Measurements from ENCODE around the gene PATJ. TPM values are rescaled to one million over a fixed set of nuclear protein-coding genes. Genes with fewer than 3 reads are reported as not detected.
"Not testable (repeated sequence)": the region's sequence is repeated elsewhere in the genome, so short reads cannot be mapped to it uniquely, and the experiment has no call there.

PATJ gene
- total RNA-seq, 2 donors from 2014 or later = 42.7 to 67.5 TPM

DNA sequence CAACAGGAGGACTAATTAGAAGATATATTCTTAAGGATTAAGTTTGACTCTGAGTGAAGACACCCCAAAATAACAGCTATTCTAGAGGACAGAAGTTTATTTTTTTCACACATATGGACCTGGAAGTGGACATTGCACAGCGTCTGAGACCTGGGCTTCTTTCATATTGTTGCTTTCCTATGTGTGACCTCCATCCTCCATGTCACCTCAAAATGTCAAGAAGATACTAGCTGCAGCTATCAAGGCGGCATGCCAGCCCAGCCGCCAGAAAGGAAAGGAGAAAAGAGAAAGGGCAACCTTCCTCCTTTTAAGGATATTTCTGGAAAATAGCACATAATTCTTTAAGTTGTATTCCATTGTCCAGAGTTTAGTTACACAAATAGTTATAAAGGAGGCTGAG is 220.4 kb downstream of the PATJ start:
- 95% methylated on average over 3 of the region's 3 CpGs for whole genome bisulfite sequencing
- TF ChIP-seq CTCF (IDR thresholded peaks at IDR 0.05) (no peak), POLR2A (IDR thresholded peaks at IDR 0.05) (no peak), POLR2AphosphoS5 (IDR thresholded peaks at IDR 0.05) (no peak)
- no peaks in the 10 kb centered on the region for H3K4me1 ChIP-seq (replicated peaks)
- no peak overlapping the region for H3K27ac ChIP-seq
- intact Hi-C loops (cut with DNase I) = no loop called here
- DNase-seq (ENCODE audit: low spot score) = no peak
- no peaks in the 10 kb centered on the region for H3K27me3 ChIP-seq (replicated peaks; ENCODE audit: insufficient read depth)
- no peaks in the 10 kb centered on the region for H3K36me3 ChIP-seq
- H3K9me3 ChIP-seq = no peaks in the 10 kb centered on the region
- no peak overlapping the region for H3K4me3 ChIP-seq

- H3K9me3 ChIP-seq; H3K27ac ChIP-seq; H3K36me3 ChIP-seq; intact Hi-C loops (cut with DNase I); DNase-seq (ENCODE audit: low spot score); H3K4me3 ChIP-seq; H3K4me1 ChIP-seq (replicated peaks); H3K27me3 ChIP-seq (replicated peaks; ENCODE audit: insufficient read depth): not testable (repeated sequence)
- WGBS = 71% methylated on average over 9 of the region's 9 CpGs
These were observed 224.4 kb downstream of the PATJ start for GRCh38 chr1:61966450-61967225.

DNA sequence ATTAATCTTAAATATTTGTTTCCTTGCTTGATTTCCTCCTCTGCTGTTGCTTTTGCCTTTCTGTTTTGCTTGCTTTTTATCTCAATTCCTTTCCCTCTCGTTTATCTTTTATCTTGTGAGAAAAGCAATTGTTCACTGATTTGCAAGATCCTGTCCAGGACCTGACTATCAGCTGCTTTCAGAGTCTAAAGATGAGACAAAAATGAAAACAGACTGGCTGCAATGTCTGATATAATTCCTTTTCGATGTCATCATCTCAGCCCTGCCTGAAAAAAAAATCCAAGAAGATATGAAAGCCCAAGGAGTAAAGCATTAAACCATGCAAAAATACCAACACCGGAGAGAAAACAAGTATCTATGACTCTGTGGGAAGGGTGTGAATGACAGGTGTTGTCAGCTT is 225.5 kb downstream of the PATJ start:
- DNase-seq (ENCODE audit: low spot score) = no peak
- Histone ChIP-seq H3K9me3 (no peaks in the 10 kb centered on the region), H3K36me3 (no peaks in the 10 kb centered on the region), H3K4me3 (no peak overlapping the region), H3K27ac (no peak overlapping the region), H3K4me1 (replicated peaks) (no peaks in the 10 kb centered on the region), H3K27me3 (replicated peaks; ENCODE audit: insufficient read depth) (no peaks in the 10 kb centered on the region)
- intact Hi-C loops (cut with DNase I) = no loop called here
- TF ChIP-seq CTCF (IDR thresholded peaks at IDR 0.05) (no peak), POLR2AphosphoS5 (IDR thresholded peaks at IDR 0.05) (no peak), POLR2A (IDR thresholded peaks at IDR 0.05) (no peak)
- WGBS = 56% methylated on average over 3 of the region's 3 CpGs

DNA sequence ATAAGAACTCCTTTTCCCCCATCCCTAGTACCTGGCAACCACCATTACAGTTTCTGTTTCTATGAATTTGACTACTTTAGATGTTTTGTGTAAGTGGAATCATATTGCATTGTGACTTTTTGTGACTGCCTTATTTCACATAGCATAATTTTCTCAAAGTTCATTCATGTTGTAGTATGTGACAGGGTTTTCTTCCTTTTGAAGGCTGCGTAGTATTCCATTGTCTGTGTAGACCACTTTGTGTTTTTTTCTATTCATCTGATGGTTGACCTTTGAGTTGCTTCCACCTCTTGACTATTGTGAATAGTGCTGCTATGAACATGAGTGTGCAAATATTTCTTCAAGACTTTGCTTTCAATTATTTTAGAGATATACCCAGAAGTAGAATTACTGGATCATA is 226.6 kb downstream of the PATJ start:
- DNase-seq (ENCODE audit: low spot score) = no peak
- H3K4me3 ChIP-seq = no peak overlapping the region
- H3K27me3 ChIP-seq (replicated peaks; ENCODE audit: insufficient read depth) = no peaks in the 10 kb centered on the region
- no peaks in the 10 kb centered on the region for H3K36me3 ChIP-seq
- no peaks in the 10 kb centered on the region for H3K4me1 ChIP-seq (replicated peaks)
- TF ChIP-seq POLR2AphosphoS5 (IDR thresholded peaks at IDR 0.05) = no peak
- TF ChIP-seq POLR2A (IDR thresholded peaks at IDR 0.05) = no peak
- TF ChIP-seq CTCF (IDR thresholded peaks at IDR 0.05) = no peak
- intact Hi-C loops (cut with DNase I) = no loop called here
- no peak overlapping the region for H3K27ac ChIP-seq
- WGBS = 100% methylated on average over 1 of the region's 1 CpG
- no peaks in the 10 kb centered on the region for H3K9me3 ChIP-seq

GRCh38 chr1:61973100-61973837 is 231.0 kb downstream of the PATJ start:
- no peak for DNase-seq (ENCODE audit: low spot score)
- no peaks in the 10 kb centered on the region for H3K36me3 ChIP-seq
- H3K4me1 ChIP-seq (replicated peaks) = no peaks in the 10 kb centered on the region
- 87% methylated on average over 8 of the region's 8 CpGs for WGBS
- H3K9me3 ChIP-seq = no peaks in the 10 kb centered on the region
- no peaks in the 10 kb centered on the region for H3K27me3 ChIP-seq (replicated peaks; ENCODE audit: insufficient read depth)
- TF ChIP-seq POLR2AphosphoS5 (IDR thresholded peaks at IDR 0.05) = no peak
- no peak for TF ChIP-seq POLR2A (IDR thresholded peaks at IDR 0.05)
- TF ChIP-seq CTCF (IDR thresholded peaks at IDR 0.05) = no peak
- intact Hi-C loops (cut with DNase I) = no loop called here
- no peak overlapping the region for H3K27ac ChIP-seq
- H3K4me3 ChIP-seq = no peak overlapping the region
